Panc1 (cell line): ENCODE data around the gene BRWD1. TPM values are rescaled to one million over a fixed set of nuclear protein-coding genes. Genes with fewer than 3 reads are reported as not detected.
"Not testable (repeated sequence)": the region's sequence is repeated elsewhere in the genome, so short reads cannot be mapped to it uniquely, and the experiment has no call there.

Experiments
- ATAC-seq: fragments of 200-7000 bp; cut with Tn5 transposase; 2 replicates; pipeline ENCODE4 v1.9.1; 2020; ENCODE audit warnings: mild to moderate bottlenecking, moderate library complexity
- BruUV-seq: library from RNA; stranded (reverse); fragments of 400-500 nt; replicated peaks from 2 replicates; lab custom pipeline; 2021; lab: Mats Ljungman, UMichigan
- CTCF ChIA-PET: fragments of 300-600 bp; sonication (Branson Sonifier 250); formaldehyde crosslinking; loops from one replicate; lab custom pipeline; 2022; ENCODE audit warnings: antibody characterized with exemption; lab: Charles Lee
- POLR2A ChIA-PET: fragments of 300-600 bp; sonication (Branson Sonifier 250); formaldehyde crosslinking; loops from one replicate; lab custom pipeline; 2022; ENCODE audit warnings: antibody characterized with exemption; lab: Charles Lee
- DNase-seq: peaks from one replicate; pipeline ENCODE4 v3.0.0-alpha.2; 2010; ENCODE audit warnings: low read depth, low spot score
- H3K27ac ChIP-seq: 2 replicates; pipeline ENCODE4 v1.5.1; 2011; ENCODE audit warnings: mild to moderate bottlenecking, low read length, inconsistent platforms
- H3K27me3 ChIP-seq: fragments of 200-500 bp; sonication (Bioruptor generic); 2 replicates; pipeline ENCODE4 v1.6.0; 2014; ENCODE audit warnings: low read length, inconsistent platforms; ENCODE audit not compliant: control insufficient read depth, insufficient read depth
- H3K36me3 ChIP-seq: fragments of 200-500 bp; sonication (Bioruptor generic); 2 replicates; pipeline ENCODE4 v1.5.1; 2014; ENCODE audit warnings: inconsistent platforms, mild to moderate bottlenecking, low read length, moderate library complexity; ENCODE audit not compliant: control insufficient read depth, insufficient read depth
- H3K4me1 ChIP-seq: 2 replicates; pipeline ENCODE4 v1.5.1; 2011; ENCODE audit warnings: inconsistent platforms, mild to moderate bottlenecking, low read length, moderate library complexity; ENCODE audit not compliant: control insufficient read depth, insufficient read depth
- H3K4me3 ChIP-seq, 2 experiments: 2 replicates each; pipeline ENCODE4 v1.5.1; 2011 to 2012; ENCODE audit warnings: low read depth in 2 of 2, low read length in 2 of 2, mild to moderate bottlenecking in 2 of 2, inconsistent platforms in 1 of 2, moderate library complexity in 1 of 2
- H3K9me3 ChIP-seq: fragments of 200-500 bp; sonication (Bioruptor generic); 2 replicates; pipeline ENCODE4 v1.5.1; 2014; ENCODE audit warnings: low read depth, mild to moderate bottlenecking, inconsistent platforms, low read length, moderate library complexity; ENCODE audit not compliant: control insufficient read depth, insufficient read depth
- CTCF ChIP-seq: fragments of 450-650 bp; IDR thresholded peaks from 2 replicates; pipeline ENCODE4 v1.5.1; 2017; ENCODE audit warnings: mild to moderate bottlenecking
- REST ChIP-seq, 2 experiments: IDR thresholded peaks; 2 replicates each; pipeline ENCODE4 v1.6.1; 2011 to 2012; ENCODE audit warnings: low read depth in 2 of 2, control low read depth in 1 of 2, low read length in 1 of 2, mild to moderate bottlenecking in 1 of 2, moderate library complexity in 1 of 2; ENCODE audit not compliant: insufficient read depth in 1 of 2
- TCF7L2 ChIP-seq: IDR thresholded peaks from 2 replicates; pipeline ENCODE4 v1.6.1; 2011; ENCODE audit warnings: mild to moderate bottlenecking, low read depth, low read length, inconsistent platforms
- in situ Hi-C: cut with HindIII; loops from 2 replicates; pipeline ENCODE4 v1.10.0; 2016; ENCODE audit warnings: low sequenced_read_pairs, low pct_unique_long_range_greater_than_20kb
- intact Hi-C: fragments of 100-400 bp; cut with micrococcal nuclease; formaldehyde crosslinking; loops from one replicate; pipeline ENCODE4 v1.10.0; 2022; ENCODE audit not compliant: unreplicated experiment
- total RNA-seq: library from RNA; stranded (reverse); gene quantifications from one replicate; pipeline ENCODE4 v1.2.1, GENCODE V29; 2021; ENCODE audit not compliant: unreplicated experiment

BRWD1 gene
- total RNA-seq, 1 experiment from 2014 or later, result 26.2 TPM

GRCh38 chr21:39136138-39136537 is 177.3 kb downstream of the BRWD1 start:
- H3K27me3 ChIP-seq, H3K4me3 ChIP-seq, ATAC-seq, CTCF ChIA-PET, H3K36me3 ChIP-seq, in situ Hi-C loops, DNase-seq, H3K9me3 ChIP-seq, BruUV-seq, H3K27ac ChIP-seq, POLR2A ChIA-PET: not testable (repeated sequence)
- peak; percentile 16 for TF ChIP-seq CTCF
- intact Hi-C loops, result loop anchor here (5.0 kb wide), 1 partner anchor 314 kb away; no protein-coding TSS in a partner anchor
- peaks cover 12% of the 10 kb centered on the region for H3K4me1 ChIP-seq

- Histone ChIP-seq H3K9me3 (0 out of 2 replicates have a peak, but pooled peaks cover 2% of the 10 kb centered on the region), H3K4me1 (peaks cover 12% of the 10 kb centered on the region), H3K4me3 (no peak overlapping the region), H3K27me3 (no peaks in the 10 kb centered on the region), H3K27ac (no peak overlapping the region), H3K36me3 (no peaks in the 10 kb centered on the region)
- ChIA-PET CTCF (no interaction called here), POLR2A (no interaction called here)
- DNase-seq (no peak), ATAC-seq (no peak)
- no peak for TF ChIP-seq REST (IDR thresholded peaks at IDR 0.05; ENCODE audit: insufficient read depth in 1 of 2, low read depth in 2 of 2, low read length in 1 of 2)
- no peak for TF ChIP-seq CTCF
- TF ChIP-seq TCF7L2, result no peak
- in situ Hi-C loops, result no loop called here
- BruUV-seq, result no TSS peak
- intact Hi-C loops, result no loop called here
Observed at GRCh38 chr21:39134288-39134810, 179.1 kb downstream of the BRWD1 start.

Other genes starting within 250 kb of the BRWD1 start
- 70.0 TPM for gene PSMG1, start 130.2 kb downstream of the BRWD1 start, total RNA-seq
- 293 TPM for gene HMGN1, start 35.5 kb upstream of the BRWD1 start, total RNA-seq
- gene LCA5L, start 132.1 kb upstream of the BRWD1 start, total RNA-seq, result 0.87 TPM
- gene SH3BGR, start 138.3 kb upstream of the BRWD1 start, total RNA-seq, result 1.7 TPM